Suprapubic skin (tissue), 4 donors: ENCODE results near the gene ATP6V1F.

Experiments used
- EP300 ChIP-seq: sonication (generic); formaldehyde crosslinking; IDR thresholded peaks from one replicate; pipeline ENCODE4 v1.6.1; 2017; ENCODE audit warnings: antibody characterized with exemption
- POLR2A ChIP-seq, 2 donors: fragments of 450-650 bp; IDR thresholded peaks; one replicate each; pipeline ENCODE4 v1.6.1; 2017; ENCODE audit warnings: antibody characterized with exemption in 2 of 2, mild to moderate bottlenecking in 2 of 2, moderate library complexity in 2 of 2
- POLR2AphosphoS5 ChIP-seq, 3 donors: sonication (generic); formaldehyde crosslinking; IDR thresholded peaks; one replicate each; pipeline ENCODE4 v1.6.1; 2017; ENCODE audit warnings: antibody characterized with exemption in 3 of 3
- TF ChIP-seq, protein P1 (sequence below), 2 donors: fragments of 200-600 bp in 1 of 2; fragments of 450-650 bp in 1 of 2; sonication (generic) in 1 of 2; IDR thresholded peaks; one replicate each; pipeline ENCODE4 v1.5.1; 2016 to 2019; ENCODE audit warnings: antibody characterized with exemption in 2 of 2, mild to moderate bottlenecking in 1 of 2, moderate library complexity in 1 of 2

- TF ChIP-seq POLR2A (IDR thresholded peaks at IDR 0.05) (no peak), POLR2AphosphoS5 (IDR thresholded peaks at IDR 0.05) (no peak), EP300 (no peak)
- TF ChIP-seq, protein P1, sequence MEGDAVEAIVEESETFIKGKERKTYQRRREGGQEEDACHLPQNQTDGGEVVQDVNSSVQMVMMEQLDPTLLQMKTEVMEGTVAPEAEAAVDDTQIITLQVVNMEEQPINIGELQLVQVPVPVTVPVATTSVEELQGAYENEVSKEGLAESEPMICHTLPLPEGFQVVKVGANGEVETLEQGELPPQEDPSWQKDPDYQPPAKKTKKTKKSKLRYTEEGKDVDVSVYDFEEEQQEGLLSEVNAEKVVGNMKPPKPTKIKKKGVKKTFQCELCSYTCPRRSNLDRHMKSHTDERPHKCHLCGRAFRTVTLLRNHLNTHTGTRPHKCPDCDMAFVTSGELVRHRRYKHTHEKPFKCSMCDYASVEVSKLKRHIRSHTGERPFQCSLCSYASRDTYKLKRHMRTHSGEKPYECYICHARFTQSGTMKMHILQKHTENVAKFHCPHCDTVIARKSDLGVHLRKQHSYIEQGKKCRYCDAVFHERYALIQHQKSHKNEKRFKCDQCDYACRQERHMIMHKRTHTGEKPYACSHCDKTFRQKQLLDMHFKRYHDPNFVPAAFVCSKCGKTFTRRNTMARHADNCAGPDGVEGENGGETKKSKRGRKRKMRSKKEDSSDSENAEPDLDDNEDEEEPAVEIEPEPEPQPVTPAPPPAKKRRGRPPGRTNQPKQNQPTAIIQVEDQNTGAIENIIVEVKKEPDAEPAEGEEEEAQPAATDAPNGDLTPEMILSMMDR (IDR thresholded peaks at IDR 0.05): no peak
Observed at GRCh38 chr7:128831994-128832879, 30.4 kb upstream of the ATP6V1F start.
